GM12878 (cell line): ENCODE measurements around the gene NELFB. TPM values are rescaled to one million over a fixed set of nuclear protein-coding genes. Genes with fewer than 3 reads are reported as not detected.

ENCODE experiments used
- ATAC-seq: fragments of 200-7000 bp; cut with Tn5 transposase; 3 replicates; pipeline ENCODE4 v1.9.1; 2020; ENCODE audit warnings: mild to moderate bottlenecking, moderate library complexity
- BruUV-seq: library from RNA; stranded (reverse); fragments of 400-500 nt; replicated peaks from 2 replicates; lab custom pipeline; 2021; lab: Mats Ljungman, UMichigan
- CTCF ChIA-PET: fragments of 300-600 bp; sonication (Branson Sonifier 250); formaldehyde crosslinking; extraction: SDS; loops from one replicate; lab custom pipeline; 2021; ENCODE audit warnings: inconsistent platforms; lab: Yijun Ruan, JAX
- POLR2A ChIA-PET: fragments of 350-600 bp; formaldehyde crosslinking; extraction: SDS; loops from one replicate; lab custom pipeline; 2021; ENCODE audit warnings: inconsistent platforms; lab: Charles Lee
- RAD21 ChIA-PET: fragments of 300-600 bp; sonication (Branson Sonifier 250); formaldehyde crosslinking; loops from one replicate; lab custom pipeline; 2023; ENCODE audit warnings: antibody characterized with exemption; ENCODE audit not compliant: unreplicated experiment; lab: Charles Lee
- SMC1A ChIA-PET: fragments of 300-600 bp; sonication (Branson Sonifier 250); formaldehyde crosslinking; loops from one replicate; lab custom pipeline; 2023; ENCODE audit not compliant: unreplicated experiment, uncharacterized antibody; lab: Charles Lee
- DNase-seq: peaks from one replicate; pipeline ENCODE4 v3.0.0-alpha.2; 2011; ENCODE audit warnings: low read depth, low spot score
- FAIRE-seq: peaks from 3 replicates; lab custom pipeline; 2011; peaks lifted over from hg19 to GRCh38; lab: Jason Lieb, UNC
- H2AFZ ChIP-seq: 2 replicates; pipeline ENCODE4 v1.6.0; 2011; ENCODE audit warnings: low read depth, low read length, control low read depth; ENCODE audit not compliant: control insufficient read depth
- H3K27ac ChIP-seq: 2 replicates; pipeline ENCODE4 v1.5.1; 2011; ENCODE audit warnings: control low read depth; ENCODE audit not compliant: control insufficient read depth, insufficient read depth
- H3K27me3 ChIP-seq, 2 experiments: replicated peaks in 1 of 2; 2 replicates each; pipeline versions ENCODE4 v1.6.0 to v1.6.1; 2011; ENCODE audit warnings: low read length in 1 of 2; ENCODE audit not compliant: control insufficient read depth in 2 of 2, insufficient read depth in 2 of 2
- H3K36me3 ChIP-seq, 2 experiments: 2 replicates each; pipeline ENCODE4 v1.5.1; 2011; ENCODE audit warnings: low read length in 1 of 2; ENCODE audit not compliant: control insufficient read depth in 2 of 2, insufficient read depth in 2 of 2
- H3K4me1 ChIP-seq: 2 replicates; pipeline ENCODE4 v1.6.1; 2011; ENCODE audit warnings: mild to moderate bottlenecking, low read length, moderate library complexity, mixed read lengths; ENCODE audit not compliant: control insufficient read depth, insufficient read depth
- H3K4me2 ChIP-seq: 2 replicates; pipeline ENCODE4 v1.6.0; 2011; ENCODE audit warnings: control low read depth; ENCODE audit not compliant: control insufficient read depth, insufficient read depth
- H3K4me3 ChIP-seq: fragments of 200-600 bp; sonication (generic); 2 replicates; pipeline ENCODE4 v1.5.1; 2016
- H3K79me2 ChIP-seq: 2 replicates; pipeline ENCODE4 v1.6.0; 2011; ENCODE audit warnings: low read length; ENCODE audit not compliant: control insufficient read depth, insufficient read depth
- H3K9ac ChIP-seq: 2 replicates; pipeline ENCODE4 v1.8.0; 2011; ENCODE audit warnings: low read length, control low read depth, mixed read lengths; ENCODE audit not compliant: control insufficient read depth, insufficient read depth
- H3K9me3 ChIP-seq: replicated peaks from 3 replicates; pipeline ENCODE4 v1.5.1; 2011; ENCODE audit warnings: mild to moderate bottlenecking, low read length; ENCODE audit not compliant: control insufficient read depth, insufficient read depth
- H4K20me1 ChIP-seq: 2 replicates; pipeline ENCODE4 v1.6.0; 2011; ENCODE audit not compliant: control insufficient read depth, insufficient read depth
- ATF7 ChIP-seq: fragments of 450-650 bp; IDR thresholded peaks from 2 replicates; pipeline ENCODE4 v1.6.1; 2016; ENCODE audit warnings: low read depth, mild to moderate bottlenecking
- CBFB ChIP-seq: IDR thresholded peaks from 2 replicates; pipeline ENCODE4 v1.6.1; 2016; ENCODE audit warnings: antibody characterized with exemption, low read depth
- CREB1 ChIP-seq: IDR thresholded peaks from 2 replicates; pipeline ENCODE4 v1.6.1; 2012; ENCODE audit warnings: low read depth, mild to moderate bottlenecking, inconsistent platforms
- DPF2 ChIP-seq: fragments of 450-650 bp; IDR thresholded peaks from 2 replicates; pipeline ENCODE4 v1.6.1; 2017; ENCODE audit warnings: mild to moderate bottlenecking
- IRF5 ChIP-seq: fragments of 450-650 bp; IDR thresholded peaks from 2 replicates; pipeline ENCODE4 v1.6.1; 2017; ENCODE audit warnings: borderline replicate concordance
- JUND ChIP-seq: IDR thresholded peaks from 2 replicates; pipeline ENCODE4 v1.6.1; 2012; ENCODE audit warnings: low read depth, mild to moderate bottlenecking, low read length, improper control_type of control experiment, moderate library complexity
- LARP7 ChIP-seq: fragments of 450-650 bp; IDR thresholded peaks from 2 replicates; pipeline ENCODE4 v1.6.1; 2017; ENCODE audit warnings: mild to moderate bottlenecking
- NFXL1 ChIP-seq: fragments of 450-650 bp; IDR thresholded peaks from 2 replicates; pipeline ENCODE4 v1.6.1; 2017; ENCODE audit warnings: antibody characterized with exemption, mild to moderate bottlenecking, borderline replicate concordance
- PAX8 ChIP-seq: fragments of 450-650 bp; IDR thresholded peaks from 2 replicates; pipeline ENCODE4 v1.6.1; 2017; ENCODE audit warnings: mild to moderate bottlenecking, moderate library complexity
- PKNOX1 ChIP-seq: fragments of 450-650 bp; IDR thresholded peaks from 2 replicates; pipeline ENCODE4 v1.6.1; 2016; ENCODE audit warnings: mild to moderate bottlenecking
- POLR2AphosphoS2 ChIP-seq: IDR thresholded peaks from 2 replicates; pipeline ENCODE4 v1.6.1; 2011; ENCODE audit warnings: low read depth, mild to moderate bottlenecking, low read length, improper control_type of control experiment, moderate library complexity
- STAT1 ChIP-seq: fragments of 450-650 bp; conservative IDR thresholded peaks from 2 replicates; pipeline ENCODE4 v1.6.1; 2014; ENCODE audit warnings: antibody characterized with exemption, mild to moderate bottlenecking
- TARDBP ChIP-seq: IDR thresholded peaks from 2 replicates; pipeline ENCODE4 v1.6.1; 2016; ENCODE audit warnings: borderline replicate concordance
- TCF12 ChIP-seq: IDR thresholded peaks from 2 replicates; pipeline ENCODE4 v1.6.1; 2011; ENCODE audit warnings: low read depth, mild to moderate bottlenecking, low read length
- ZBED1 ChIP-seq: IDR thresholded peaks from 2 replicates; pipeline ENCODE4 v1.6.1; 2016; ENCODE audit warnings: borderline replicate concordance
- ZSCAN29 ChIP-seq: fragments of 450-650 bp; IDR thresholded peaks from 2 replicates; pipeline ENCODE4 v1.6.1; 2017; ENCODE audit warnings: mild to moderate bottlenecking, moderate library complexity
- WGBS: methylation state at CpG from one replicate; pipeline ENCODE4 v1.1.6; 2016; ENCODE audit warnings: low lambda C conversion rate; ENCODE audit not compliant: insufficient replicate concordance, insufficient coverage; ENCODE audit errors: missing lambda C conversion rate; 5-methylcytosine and 5-hydroxymethylcytosine counted together
- in situ Hi-C: fragments of 300-500 bp; cut with MboI; formaldehyde crosslinking; loops from 9 replicates; pipeline ENCODE4 v1.14.3; 2018; ENCODE audit warnings: mixed read lengths
- intact Hi-C: fragments of 100-400 bp; cut with micrococcal nuclease; formaldehyde crosslinking; loops from one replicate; pipeline ENCODE4 v1.14.2; 2022; ENCODE audit not compliant: unreplicated experiment
- polyA plus RNA-seq, 11 experiments: library from polyadenylated mRNA; depleted of rRNA in 4 of 11; unstranded in 6 of 11; stranded (reverse) in 5 of 11; fragments of >200 nt; fragmentation: Nextera tagmentation in 4 of 11; fragmentation: Illumina TruSeq in 1 of 11; extraction: Ambion mirVana in 4 of 11; extraction: Trizol in 1 of 11; gene quantifications; 1 replicate in 1 of 11; 2 replicates in 10 of 11; pipeline versions ENCODE4 v1.2.1 to v1.2.3, GENCODE V29; 2011 to 2016; ENCODE audit warnings: inconsistent platforms in 2 of 11, missing spikeins in 2 of 11, low read depth in 1 of 11
- total RNA-seq, 4 experiments: library from RNA; depleted of rRNA in 3 of 4; stranded (reverse); fragments of >200 nt in 3 of 4; fragmentation: Illumina TruSeq in 1 of 4; extraction: Trizol in 1 of 4; gene quantifications; 2 replicates each; pipeline versions ENCODE4 v1.2.1 to v1.2.3, GENCODE V29; 2013 to 2021
- TF ChIP-seq, protein P1 (sequence below): IDR thresholded peaks from 2 replicates; pipeline ENCODE4 v1.6.1; 2011; ENCODE audit warnings: low read depth, low read length, improper control_type of control experiment, borderline replicate concordance
- TF ChIP-seq, protein P2 (sequence below): IDR thresholded peaks from 2 replicates; pipeline ENCODE4 v1.6.1; 2011; ENCODE audit warnings: borderline replicate concordance, low read depth, mild to moderate bottlenecking, moderate library complexity, low read length; ENCODE audit not compliant: insufficient read depth, poor library complexity, severe bottlenecking
- TF ChIP-seq, protein P3 (sequence below): IDR thresholded peaks from 2 replicates; pipeline ENCODE4 v1.6.1; 2012; ENCODE audit warnings: low read length, inconsistent platforms

The NELFB gene
- total and polyA plus RNA-seq, 10 of the 15 experiments (the other 5 are each of a cell fraction or from before 2014, with no cell fraction given) = 0.19 to 63.4 (median 30.9) TPM

- ChIA-PET SMC1A (interaction anchor here (0.6 kb wide), 1 partner anchor 17 kb away, joined by 3 read pairs; no protein-coding TSS in a partner anchor), CTCF (interaction anchor here (1.3 kb wide), 1 partner anchor 16 kb away, joined by 3 read pairs; the partner anchor contains the start of gene NRARP), POLR2A (interaction anchor here (0.5 to 2.2 kb wide), 2 partner anchors 16 to 234 kb away, joined by 8 to 19 read pairs; partner anchors contain the start of genes MRPL41 and NRARP), RAD21 (interaction anchor here (3.5 kb wide), 1 partner anchor 16 kb away, joined by 20 read pairs; the partner anchor contains the start of gene NRARP)
- Histone ChIP-seq H2AFZ (no peak overlapping the region), H3K27me3 (no peaks in the 10 kb centered on the region), H3K4me3 (no peak overlapping the region), H3K27ac (no peak overlapping the region), H3K9ac (no peak overlapping the region), H3K79me2 (no peaks in the 10 kb centered on the region), H3K4me2 (no peak overlapping the region), H3K4me1 (peaks cover 5% of the 10 kb centered on the region), H3K36me3 (no peaks in the 10 kb centered on the region), H3K9me3 (no peaks in the 10 kb centered on the region; the same call in 2 of the 3 replicates), H4K20me1 (no peaks in the 10 kb centered on the region)
- intact Hi-C loops (no loop called here), in situ Hi-C loops (no loop called here)
- ATAC-seq = no peak
- no peak for DNase-seq
- BruUV-seq = no TSS peak
- FAIRE-seq = no peak
- WGBS = 49% methylated on average over 21 of the region's 24 CpGs
- TF ChIP-seq, protein P1, sequence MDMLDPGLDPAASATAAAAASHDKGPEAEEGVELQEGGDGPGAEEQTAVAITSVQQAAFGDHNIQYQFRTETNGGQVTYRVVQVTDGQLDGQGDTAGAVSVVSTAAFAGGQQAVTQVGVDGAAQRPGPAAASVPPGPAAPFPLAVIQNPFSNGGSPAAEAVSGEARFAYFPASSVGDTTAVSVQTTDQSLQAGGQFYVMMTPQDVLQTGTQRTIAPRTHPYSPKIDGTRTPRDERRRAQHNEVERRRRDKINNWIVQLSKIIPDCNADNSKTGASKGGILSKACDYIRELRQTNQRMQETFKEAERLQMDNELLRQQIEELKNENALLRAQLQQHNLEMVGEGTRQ = no peak
- TF ChIP-seq DPF2 (no peak), ZSCAN29 (no peak), TCF12 (no peak), IRF5 (no peak), CREB1 (no peak), PKNOX1 (no peak), TARDBP (no peak), LARP7 (no peak), STAT1 (no peak), JUND (no peak), ATF7 (no peak), CBFB (no peak), POLR2AphosphoS2 (no peak), NFXL1 (no peak), PAX8 (no peak), ZBED1 (no peak)
- TF ChIP-seq, protein P2, sequence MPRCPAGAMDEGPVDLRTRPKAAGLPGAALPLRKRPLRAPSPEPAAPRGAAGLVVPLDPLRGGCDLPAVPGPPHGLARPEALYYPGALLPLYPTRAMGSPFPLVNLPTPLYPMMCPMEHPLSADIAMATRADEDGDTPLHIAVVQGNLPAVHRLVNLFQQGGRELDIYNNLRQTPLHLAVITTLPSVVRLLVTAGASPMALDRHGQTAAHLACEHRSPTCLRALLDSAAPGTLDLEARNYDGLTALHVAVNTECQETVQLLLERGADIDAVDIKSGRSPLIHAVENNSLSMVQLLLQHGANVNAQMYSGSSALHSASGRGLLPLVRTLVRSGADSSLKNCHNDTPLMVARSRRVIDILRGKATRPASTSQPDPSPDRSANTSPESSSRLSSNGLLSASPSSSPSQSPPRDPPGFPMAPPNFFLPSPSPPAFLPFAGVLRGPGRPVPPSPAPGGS = no peak
- TF ChIP-seq, protein P3, sequence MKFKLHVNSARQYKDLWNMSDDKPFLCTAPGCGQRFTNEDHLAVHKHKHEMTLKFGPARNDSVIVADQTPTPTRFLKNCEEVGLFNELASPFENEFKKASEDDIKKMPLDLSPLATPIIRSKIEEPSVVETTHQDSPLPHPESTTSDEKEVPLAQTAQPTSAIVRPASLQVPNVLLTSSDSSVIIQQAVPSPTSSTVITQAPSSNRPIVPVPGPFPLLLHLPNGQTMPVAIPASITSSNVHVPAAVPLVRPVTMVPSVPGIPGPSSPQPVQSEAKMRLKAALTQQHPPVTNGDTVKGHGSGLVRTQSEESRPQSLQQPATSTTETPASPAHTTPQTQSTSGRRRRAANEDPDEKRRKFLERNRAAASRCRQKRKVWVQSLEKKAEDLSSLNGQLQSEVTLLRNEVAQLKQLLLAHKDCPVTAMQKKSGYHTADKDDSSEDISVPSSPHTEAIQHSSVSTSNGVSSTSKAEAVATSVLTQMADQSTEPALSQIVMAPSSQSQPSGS = no peak
These were observed 62.8 kb downstream of the NELFB start for GRCh38 chr9:137317718-137318511.
